Measurements from ENCODE around the gene KCNAB1. TPM values are rescaled to one million over a fixed set of nuclear protein-coding genes. Genes with fewer than 3 reads are reported as not detected.
A peak's percentile ranks its signal among the peaks of the same experiment; 100 is the strongest.

KCNAB1 gene
- total and polyA plus RNA-seq, 8 donors, result 0.76 to 4.9 (median 3.2) TPM

- intact Hi-C loops (cut with DNase I), result no loop called here
- FAIRE-seq, result no peak
- no peak overlapping the region for H3K4me3 ChIP-seq
These were observed 459.1 kb downstream of the KCNAB1 start for GRCh38 chr3:156579427-156579851.

GRCh38 chr3:156581033-156581432, 460.7 kb downstream of the KCNAB1 start:
- no peak for FAIRE-seq
- 91% methylated on average over 4 of the region's 4 CpGs for WGBS, 2 donors
- no peaks in the 10 kb centered on the region for H3K27me3 ChIP-seq
- no peaks in the 10 kb centered on the region for H3K9me3 ChIP-seq
- no peak overlapping the region for H3K4me3 ChIP-seq
- H3K36me3 ChIP-seq, result no peaks in the 10 kb centered on the region
- no peak for TF ChIP-seq CTCF (IDR thresholded peaks at IDR 0.05)
- no peak for DNase-seq
- intact Hi-C loops (cut with DNase I), result no loop called here
- ATAC-seq, result no peak
- no peaks in the 10 kb centered on the region for H3K4me1 ChIP-seq
- no peak overlapping the region for H3K27ac ChIP-seq

More at GRCh38 chr3:156579427-156579851, 459.1 kb downstream of the KCNAB1 start:
- Histone ChIP-seq H3K9me3 (no peaks in the 10 kb centered on the region), H3K4me1 (no peaks in the 10 kb centered on the region), H3K36me3 (no peaks in the 10 kb centered on the region), H3K27ac (no peak overlapping the region), H3K27me3 (no peaks in the 10 kb centered on the region)
- no peak for TF ChIP-seq CTCF (IDR thresholded peaks at IDR 0.05)
- DNase-seq, result no peak
- peak in 1 of 4 donors; percentile 51 for ATAC-seq
- WGBS, 2 donors, result 49% methylated on average over 2 of the region's 2 CpGs

- no peaks in the 10 kb centered on the region for H3K4me1 ChIP-seq
- FAIRE-seq (no peak), ATAC-seq (no peak), DNase-seq (no peak)
- intact Hi-C loops (cut with DNase I), result no loop called here
- H3K27ac ChIP-seq, result no peak overlapping the region
- H3K4me3 ChIP-seq, result no peak overlapping the region
- H3K27me3 ChIP-seq, result no peaks in the 10 kb centered on the region
- H3K36me3 ChIP-seq, result no peaks in the 10 kb centered on the region
- no peaks in the 10 kb centered on the region for H3K9me3 ChIP-seq
- no peak for TF ChIP-seq CTCF (IDR thresholded peaks at IDR 0.05)
These were observed 461.6 kb downstream of the KCNAB1 start for GRCh38 chr3:156581954-156582353.

GRCh38 chr3:156582532-156583183, 462.3 kb downstream of the KCNAB1 start:
- H3K36me3 ChIP-seq, result no peaks in the 10 kb centered on the region
- DNase-seq (no peak), ATAC-seq (no peak), FAIRE-seq (no peak)
- H3K4me3 ChIP-seq, result no peak overlapping the region
- 82 to 97% methylated on average over 4 of the region's 4 CpGs for WGBS, 2 donors
- TF ChIP-seq CTCF (IDR thresholded peaks at IDR 0.05), result no peak
- no peaks in the 10 kb centered on the region for H3K27me3 ChIP-seq
- no peaks in the 10 kb centered on the region for H3K4me1 ChIP-seq
- no peak overlapping the region for H3K27ac ChIP-seq
- intact Hi-C loops (cut with DNase I), result no loop called here
- H3K9me3 ChIP-seq, result no peaks in the 10 kb centered on the region

- no peaks in the 10 kb centered on the region for H3K4me1 ChIP-seq
- ATAC-seq, result no peak
- intact Hi-C loops (cut with DNase I), result no loop called here
- no peak overlapping the region for H3K4me3 ChIP-seq
- no peak for TF ChIP-seq CTCF (IDR thresholded peaks at IDR 0.05)
- H3K27ac ChIP-seq, result no peak overlapping the region
- H3K9me3 ChIP-seq, result no peaks in the 10 kb centered on the region
- H3K27me3 ChIP-seq, result no peaks in the 10 kb centered on the region
- DNase-seq, result no peak
- FAIRE-seq, result no peak
- H3K36me3 ChIP-seq, result no peaks in the 10 kb centered on the region
These were observed 463.1 kb downstream of the KCNAB1 start for GRCh38 chr3:156583469-156583868.

All from pancreas (tissue), 10 donors.